GM12873 (cell line): ENCODE data around the gene IL20RB.

Source experiments
- TF ChIP-seq, protein P1 (sequence below): IDR thresholded peaks from 2 replicates; pipeline ENCODE4 v1.5.1; 2012; ENCODE audit warnings: low read depth, mild to moderate bottlenecking, moderate library complexity, low read length, control low read depth; ENCODE audit not compliant: insufficient read depth; ENCODE audit errors: missing control alignments

The IL20RB gene

DNA sequence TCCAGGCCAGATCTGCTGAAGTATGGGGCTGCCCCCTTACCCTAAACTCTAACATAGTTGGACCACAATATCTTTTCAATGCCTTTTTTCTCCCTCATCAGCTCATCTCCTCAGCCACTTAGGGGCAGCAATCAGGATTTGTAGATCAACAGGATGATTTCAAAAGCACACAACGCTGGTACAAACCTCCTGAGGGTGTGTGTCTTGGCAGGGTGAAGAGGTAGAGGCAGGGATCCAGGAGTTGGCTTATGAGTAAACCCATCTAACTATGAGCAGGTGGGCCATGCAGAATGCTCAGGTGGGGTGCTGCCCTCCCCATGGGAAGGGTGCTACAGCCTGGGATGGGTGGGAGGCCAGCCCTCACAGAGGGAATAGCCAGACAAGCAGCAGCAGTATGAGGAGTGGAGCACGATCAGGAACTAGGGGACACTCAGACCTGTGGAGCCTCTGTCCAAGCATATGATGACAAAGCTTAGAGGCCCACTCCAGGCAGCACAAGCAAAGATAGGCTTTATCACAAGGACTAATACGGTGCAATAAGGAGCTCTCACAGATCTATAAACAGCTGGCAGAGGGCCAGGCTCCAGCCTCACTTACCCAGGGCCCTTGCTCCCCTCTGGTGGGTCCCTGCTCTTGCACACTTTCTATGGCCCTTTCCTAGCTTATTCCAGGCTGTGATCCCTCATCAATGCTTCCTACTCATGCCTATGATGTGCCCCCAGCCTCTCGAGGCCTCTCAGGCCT lies 32.2 kb downstream of the IL20RB start:
- TF ChIP-seq, protein P1, sequence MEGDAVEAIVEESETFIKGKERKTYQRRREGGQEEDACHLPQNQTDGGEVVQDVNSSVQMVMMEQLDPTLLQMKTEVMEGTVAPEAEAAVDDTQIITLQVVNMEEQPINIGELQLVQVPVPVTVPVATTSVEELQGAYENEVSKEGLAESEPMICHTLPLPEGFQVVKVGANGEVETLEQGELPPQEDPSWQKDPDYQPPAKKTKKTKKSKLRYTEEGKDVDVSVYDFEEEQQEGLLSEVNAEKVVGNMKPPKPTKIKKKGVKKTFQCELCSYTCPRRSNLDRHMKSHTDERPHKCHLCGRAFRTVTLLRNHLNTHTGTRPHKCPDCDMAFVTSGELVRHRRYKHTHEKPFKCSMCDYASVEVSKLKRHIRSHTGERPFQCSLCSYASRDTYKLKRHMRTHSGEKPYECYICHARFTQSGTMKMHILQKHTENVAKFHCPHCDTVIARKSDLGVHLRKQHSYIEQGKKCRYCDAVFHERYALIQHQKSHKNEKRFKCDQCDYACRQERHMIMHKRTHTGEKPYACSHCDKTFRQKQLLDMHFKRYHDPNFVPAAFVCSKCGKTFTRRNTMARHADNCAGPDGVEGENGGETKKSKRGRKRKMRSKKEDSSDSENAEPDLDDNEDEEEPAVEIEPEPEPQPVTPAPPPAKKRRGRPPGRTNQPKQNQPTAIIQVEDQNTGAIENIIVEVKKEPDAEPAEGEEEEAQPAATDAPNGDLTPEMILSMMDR, result no peak

DNA sequence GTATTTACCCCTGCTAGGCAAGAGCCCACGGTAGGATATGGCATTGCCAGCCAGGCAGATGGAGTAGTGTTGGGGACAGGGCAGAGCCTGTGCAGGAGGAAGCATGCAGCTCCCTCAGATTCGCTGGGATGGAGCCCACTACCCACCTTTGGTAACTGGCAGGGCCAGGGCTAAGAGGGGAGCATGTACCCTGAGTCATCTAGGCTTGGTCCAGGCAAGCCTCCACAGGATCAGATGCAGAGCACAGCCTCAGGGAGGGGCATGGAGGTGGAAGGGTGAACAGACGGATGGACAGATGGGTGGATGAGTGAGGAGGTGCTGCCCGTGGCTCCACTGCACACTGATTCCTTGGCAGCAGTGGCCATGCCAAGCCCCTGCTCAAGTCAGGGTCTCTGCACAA lies 33.0 kb downstream of the IL20RB start:
- TF ChIP-seq, protein P1, result no peak

GRCh38 chr3:136992115-136992514 lies 34.3 kb downstream of the IL20RB start:
- TF ChIP-seq, protein P1, result no peak

- TF ChIP-seq, protein P1, result no peak
Observed at GRCh38 chr3:136994772-136995516, 37.2 kb downstream of the IL20RB start.

- TF ChIP-seq, protein P1, result no peak
Observed at GRCh38 chr3:136995652-136996051, 37.9 kb downstream of the IL20RB start.

- TF ChIP-seq, protein P1, result no peak
Observed at GRCh38 chr3:137000039-137000438, 42.3 kb downstream of the IL20RB start.

DNA sequence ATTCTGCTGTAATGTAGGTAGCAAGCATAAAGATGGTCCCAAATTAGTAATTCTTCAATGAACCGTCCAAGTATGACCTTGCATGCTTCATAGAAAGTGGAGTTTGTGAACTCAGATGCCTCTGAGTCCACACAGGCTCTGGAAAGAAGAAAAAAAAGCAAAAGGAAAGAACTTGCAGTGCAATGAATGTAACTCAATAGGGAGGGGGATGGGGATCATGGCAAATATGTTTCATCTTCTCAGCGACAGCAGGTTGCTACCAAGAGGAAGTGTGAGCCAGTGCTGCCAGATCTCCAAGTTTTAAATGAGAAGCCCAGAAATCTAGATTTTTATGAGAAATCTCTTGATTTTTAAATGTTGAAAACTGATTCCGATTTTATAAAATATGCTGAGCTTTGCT lies 50.3 kb downstream of the IL20RB start:
- TF ChIP-seq, protein P1, result no peak
